Breast epithelium (tissue), 4 donors: ENCODE measurements around the gene DGKI. TPM values are rescaled to one million over a fixed set of nuclear protein-coding genes. Genes with fewer than 3 reads are reported as not detected.

Experiments used
- DNase-seq, 2 donors: peaks; one replicate each; pipeline ENCODE4 v3.0.0-alpha.2; 2019; ENCODE audit warnings: low spot score in 2 of 2
- H3K27ac ChIP-seq, 2 donors: fragments of 200-600 bp; sonication (generic) in 1 of 2; one replicate each; pipeline ENCODE4 v1.5.1; 2016 to 2019; ENCODE audit warnings: mild to moderate bottlenecking in 1 of 2
- H3K27me3 ChIP-seq, 2 donors: fragments of 200-600 bp; sonication (generic) in 1 of 2; one replicate each; pipeline versions ENCODE4 v1.5.1 to v1.6.0; 2017 to 2019; ENCODE audit warnings: control low read depth in 1 of 2, mild to moderate bottlenecking in 1 of 2
- H3K36me3 ChIP-seq: fragments of 200-600 bp; one replicate; pipeline ENCODE4 v1.5.1; 2019
- H3K4me1 ChIP-seq, 2 donors: fragments of 200-600 bp; sonication (generic); one replicate each; pipeline ENCODE4 v1.5.1; 2016 to 2019; ENCODE audit warnings: control low read depth in 1 of 2
- H3K4me3 ChIP-seq, 3 donors: fragments of 200-600 bp; sonication (generic); 1 replicate in 2 of 3; 2 replicates in 1 of 3; pipeline ENCODE4 v1.5.1; 2016 to 2019; ENCODE audit warnings: mild to moderate bottlenecking in 3 of 3, moderate library complexity in 2 of 3
- H3K9me3 ChIP-seq, 2 donors: fragments of 200-600 bp; sonication (generic) in 1 of 2; one replicate each; pipeline ENCODE4 v1.5.1; 2016 to 2019; ENCODE audit warnings: control low read depth in 1 of 2
- CTCF ChIP-seq, 3 donors: fragments of 450-650 bp; IDR thresholded peaks; one replicate each; pipeline ENCODE4 v1.5.1; 2016 to 2017; ENCODE audit warnings: antibody characterized with exemption in 3 of 3, mild to moderate bottlenecking in 3 of 3, moderate library complexity in 3 of 3
- POLR2A ChIP-seq: fragments of 450-650 bp; IDR thresholded peaks from one replicate; pipeline ENCODE4 v1.6.1; 2016; ENCODE audit warnings: antibody characterized with exemption, mild to moderate bottlenecking, moderate library complexity
- POLR2AphosphoS5 ChIP-seq, 3 donors: sonication (generic); formaldehyde crosslinking; IDR thresholded peaks; one replicate each; pipeline ENCODE4 v1.6.1; 2017; ENCODE audit warnings: antibody characterized with exemption in 3 of 3
- intact Hi-C: fragments of 100-400 bp; cut with DNase I; formaldehyde crosslinking; loops from one replicate; pipeline ENCODE4 v1.15.1; 2023; ENCODE audit warnings: low total_unique reads
- total RNA-seq, 3 donors: library from RNA; depleted of rRNA; stranded (reverse); fragments of >200 nt; gene quantifications; one replicate each; pipeline ENCODE4 v1.1.0, GENCODE V29; 2016

DGKI gene
- total RNA-seq, 3 donors from 2014 or later = 2.7 to 4.1 (median 2.9) TPM

GRCh38 chr7:137865764-137866163 lies 19.0 kb upstream of the DGKI start:
- Histone ChIP-seq H3K27ac (no peak overlapping the region), H3K4me1 (no peaks in the 10 kb centered on the region), H3K9me3 (no peaks in the 10 kb centered on the region), H3K36me3 (no peaks in the 10 kb centered on the region), H3K27me3 (no peaks in the 10 kb centered on the region), H3K4me3 (no peak overlapping the region)
- DNase-seq = no peak
- no peak for TF ChIP-seq POLR2A
- no peak for TF ChIP-seq CTCF (IDR thresholded peaks at IDR 0.05)
- TF ChIP-seq POLR2AphosphoS5 (IDR thresholded peaks at IDR 0.05) = no peak
- intact Hi-C loops = no loop called here

GRCh38 chr7:137862964-137863363 lies 16.2 kb upstream of the DGKI start:
- intact Hi-C loops = no loop called here
- no peak for DNase-seq
- H3K4me1 ChIP-seq = no peaks in the 10 kb centered on the region
- no peak overlapping the region for H3K27ac ChIP-seq
- TF ChIP-seq POLR2A (no peak), CTCF (IDR thresholded peaks at IDR 0.05) (no peak), POLR2AphosphoS5 (IDR thresholded peaks at IDR 0.05) (no peak)
- no peak overlapping the region for H3K4me3 ChIP-seq
- H3K9me3 ChIP-seq = no peaks in the 10 kb centered on the region
- no peaks in the 10 kb centered on the region for H3K27me3 ChIP-seq
- H3K36me3 ChIP-seq = no peaks in the 10 kb centered on the region

GRCh38 chr7:137862358-137862757 lies 15.6 kb upstream of the DGKI start:
- H3K36me3 ChIP-seq = no peaks in the 10 kb centered on the region
- H3K9me3 ChIP-seq = no peaks in the 10 kb centered on the region
- no peak overlapping the region for H3K27ac ChIP-seq
- no peaks in the 10 kb centered on the region for H3K4me1 ChIP-seq
- no peak for DNase-seq
- intact Hi-C loops = no loop called here
- H3K27me3 ChIP-seq = no peaks in the 10 kb centered on the region
- no peak overlapping the region for H3K4me3 ChIP-seq
- TF ChIP-seq CTCF (IDR thresholded peaks at IDR 0.05) = no peak
- TF ChIP-seq POLR2A = no peak
- no peak for TF ChIP-seq POLR2AphosphoS5 (IDR thresholded peaks at IDR 0.05)

- Histone ChIP-seq H3K4me3 (no peak overlapping the region), H3K27ac (no peak overlapping the region), H3K4me1 (no peaks in the 10 kb centered on the region), H3K36me3 (no peaks in the 10 kb centered on the region), H3K9me3 (no peaks in the 10 kb centered on the region), H3K27me3 (no peaks in the 10 kb centered on the region)
- intact Hi-C loops = no loop called here
- no peak for DNase-seq
- TF ChIP-seq POLR2A = no peak
- TF ChIP-seq POLR2AphosphoS5 (IDR thresholded peaks at IDR 0.05) = no peak
- TF ChIP-seq CTCF (IDR thresholded peaks at IDR 0.05) = no peak
Measured at GRCh38 chr7:137860542-137860941, 13.8 kb upstream of the DGKI start.

- H3K27me3 ChIP-seq = no peaks in the 10 kb centered on the region
- H3K36me3 ChIP-seq = no peaks in the 10 kb centered on the region
- no peaks in the 10 kb centered on the region for H3K4me1 ChIP-seq
- no peak overlapping the region for H3K4me3 ChIP-seq
- no peak for TF ChIP-seq POLR2A
- no peak for TF ChIP-seq POLR2AphosphoS5 (IDR thresholded peaks at IDR 0.05)
- no peak for TF ChIP-seq CTCF (IDR thresholded peaks at IDR 0.05)
- DNase-seq = no peak
- no peak overlapping the region for H3K27ac ChIP-seq
- H3K9me3 ChIP-seq = no peaks in the 10 kb centered on the region
- intact Hi-C loops = no loop called here
Measured at GRCh38 chr7:137853053-137853452, 6.3 kb upstream of the DGKI start.
